GM12878 (cell line): ENCODE measurements around the gene IRS2. TPM values are rescaled to one million over a fixed set of nuclear protein-coding genes. Genes with fewer than 3 reads are reported as not detected.

Experiments
- ATAC-seq: fragments of 200-7000 bp; cut with Tn5 transposase; 3 replicates; pipeline ENCODE4 v1.9.1; 2020; ENCODE audit warnings: mild to moderate bottlenecking, moderate library complexity
- BruUV-seq: library from RNA; stranded (reverse); fragments of 400-500 nt; replicated peaks from 2 replicates; lab custom pipeline; 2021; lab: Mats Ljungman, UMichigan
- CTCF ChIA-PET: fragments of 300-600 bp; sonication (Branson Sonifier 250); formaldehyde crosslinking; extraction: SDS; loops from one replicate; lab custom pipeline; 2021; ENCODE audit warnings: inconsistent platforms; lab: Yijun Ruan, JAX
- POLR2A ChIA-PET: fragments of 350-600 bp; formaldehyde crosslinking; extraction: SDS; loops from one replicate; lab custom pipeline; 2021; ENCODE audit warnings: inconsistent platforms; lab: Charles Lee
- RAD21 ChIA-PET: fragments of 300-600 bp; sonication (Branson Sonifier 250); formaldehyde crosslinking; loops from one replicate; lab custom pipeline; 2023; ENCODE audit warnings: antibody characterized with exemption; ENCODE audit not compliant: unreplicated experiment; lab: Charles Lee
- SMC1A ChIA-PET: fragments of 300-600 bp; sonication (Branson Sonifier 250); formaldehyde crosslinking; loops from one replicate; lab custom pipeline; 2023; ENCODE audit not compliant: unreplicated experiment, uncharacterized antibody; lab: Charles Lee
- DNase-seq: peaks from one replicate; pipeline ENCODE4 v3.0.0-alpha.2; 2011; ENCODE audit warnings: low read depth, low spot score
- FAIRE-seq: peaks from 3 replicates; lab custom pipeline; 2011; peaks lifted over from hg19 to GRCh38; lab: Jason Lieb, UNC
- H2AFZ ChIP-seq: 2 replicates; pipeline ENCODE4 v1.6.0; 2011; ENCODE audit warnings: low read depth, low read length, control low read depth; ENCODE audit not compliant: control insufficient read depth
- H3K27ac ChIP-seq: 2 replicates; pipeline ENCODE4 v1.5.1; 2011; ENCODE audit warnings: control low read depth; ENCODE audit not compliant: control insufficient read depth, insufficient read depth
- H3K27me3 ChIP-seq, 2 experiments: replicated peaks in 1 of 2; 2 replicates each; pipeline versions ENCODE4 v1.6.0 to v1.6.1; 2011; ENCODE audit warnings: low read length in 1 of 2; ENCODE audit not compliant: control insufficient read depth in 2 of 2, insufficient read depth in 2 of 2
- H3K36me3 ChIP-seq, 2 experiments: 2 replicates each; pipeline ENCODE4 v1.5.1; 2011; ENCODE audit warnings: low read length in 1 of 2; ENCODE audit not compliant: control insufficient read depth in 2 of 2, insufficient read depth in 2 of 2
- H3K4me1 ChIP-seq: 2 replicates; pipeline ENCODE4 v1.6.1; 2011; ENCODE audit warnings: mild to moderate bottlenecking, low read length, moderate library complexity, mixed read lengths; ENCODE audit not compliant: control insufficient read depth, insufficient read depth
- H3K4me2 ChIP-seq: 2 replicates; pipeline ENCODE4 v1.6.0; 2011; ENCODE audit warnings: control low read depth; ENCODE audit not compliant: control insufficient read depth, insufficient read depth
- H3K4me3 ChIP-seq: fragments of 200-600 bp; sonication (generic); 2 replicates; pipeline ENCODE4 v1.5.1; 2016
- H3K79me2 ChIP-seq: 2 replicates; pipeline ENCODE4 v1.6.0; 2011; ENCODE audit warnings: low read length; ENCODE audit not compliant: control insufficient read depth, insufficient read depth
- H3K9ac ChIP-seq: 2 replicates; pipeline ENCODE4 v1.8.0; 2011; ENCODE audit warnings: low read length, control low read depth, mixed read lengths; ENCODE audit not compliant: control insufficient read depth, insufficient read depth
- H3K9me3 ChIP-seq: replicated peaks from 3 replicates; pipeline ENCODE4 v1.5.1; 2011; ENCODE audit warnings: mild to moderate bottlenecking, low read length; ENCODE audit not compliant: control insufficient read depth, insufficient read depth
- H4K20me1 ChIP-seq: 2 replicates; pipeline ENCODE4 v1.6.0; 2011; ENCODE audit not compliant: control insufficient read depth, insufficient read depth
- CHD1 ChIP-seq: IDR thresholded peaks from 2 replicates; pipeline ENCODE4 v1.6.1; 2012; ENCODE audit warnings: low read depth, low read length, improper control_type of control experiment
- E2F4 ChIP-seq: IDR thresholded peaks from 2 replicates; pipeline ENCODE4 v1.6.1; 2012; ENCODE audit warnings: low read depth, low read length, improper control_type of control experiment
- KAT2A ChIP-seq: conservative IDR thresholded peaks from 2 replicates; pipeline ENCODE4 v1.6.1; 2011; ENCODE audit warnings: low read depth, low read length; ENCODE audit not compliant: control insufficient read depth
- KDM1A ChIP-seq: fragments of 200-600 bp; sonication (generic); IDR thresholded peaks from 2 replicates; pipeline ENCODE4 v1.6.1; 2016; ENCODE audit warnings: borderline replicate concordance
- MYC ChIP-seq: IDR thresholded peaks from 2 replicates; pipeline ENCODE4 v1.6.1; 2011; ENCODE audit warnings: mild to moderate bottlenecking, low read length, moderate library complexity, inconsistent platforms; ENCODE audit not compliant: insufficient read depth, insufficient replicate concordance, insufficient read length, severe bottlenecking
- NR2C2 ChIP-seq: IDR thresholded peaks from 2 replicates; pipeline ENCODE4 v1.6.1; 2011; ENCODE audit warnings: borderline replicate concordance, low read depth; ENCODE audit not compliant: control insufficient read depth, insufficient read length
- RELA ChIP-seq: fragments of 450-650 bp; IDR thresholded peaks from 2 replicates; pipeline ENCODE4 v1.8.0; 2014; ENCODE audit warnings: borderline replicate concordance; ENCODE audit not compliant: partially characterized antibody
- SUZ12 ChIP-seq: fragments of 200-600 bp; sonication (generic); IDR thresholded peaks from one replicate; pipeline ENCODE4 v1.6.1; 2018; ENCODE audit warnings: antibody characterized with exemption, mild to moderate bottlenecking; ENCODE audit not compliant: unreplicated experiment
- TCF7 ChIP-seq: IDR thresholded peaks from 2 replicates; pipeline ENCODE4 v1.6.1; 2014; ENCODE audit warnings: antibody characterized with exemption, borderline replicate concordance
- WGBS: methylation state at CpG from one replicate; pipeline ENCODE4 v1.1.6; 2016; ENCODE audit warnings: low lambda C conversion rate; ENCODE audit not compliant: insufficient replicate concordance, insufficient coverage; ENCODE audit errors: missing lambda C conversion rate; 5-methylcytosine and 5-hydroxymethylcytosine counted together
- in situ Hi-C: fragments of 300-500 bp; cut with MboI; formaldehyde crosslinking; loops from 9 replicates; pipeline ENCODE4 v1.14.3; 2018; ENCODE audit warnings: mixed read lengths
- intact Hi-C: fragments of 100-400 bp; cut with micrococcal nuclease; formaldehyde crosslinking; loops from one replicate; pipeline ENCODE4 v1.14.2; 2022; ENCODE audit not compliant: unreplicated experiment
- polyA plus RNA-seq, 11 experiments: library from polyadenylated mRNA; depleted of rRNA in 4 of 11; unstranded in 6 of 11; stranded (reverse) in 5 of 11; fragments of >200 nt; fragmentation: Nextera tagmentation in 4 of 11; fragmentation: Illumina TruSeq in 1 of 11; extraction: Ambion mirVana in 4 of 11; extraction: Trizol in 1 of 11; gene quantifications; 1 replicate in 1 of 11; 2 replicates in 10 of 11; pipeline versions ENCODE4 v1.2.1 to v1.2.3, GENCODE V29; 2011 to 2016; ENCODE audit warnings: inconsistent platforms in 2 of 11, missing spikeins in 2 of 11, low read depth in 1 of 11
- total RNA-seq, 4 experiments: library from RNA; depleted of rRNA in 3 of 4; stranded (reverse); fragments of >200 nt in 3 of 4; fragmentation: Illumina TruSeq in 1 of 4; extraction: Trizol in 1 of 4; gene quantifications; 2 replicates each; pipeline versions ENCODE4 v1.2.1 to v1.2.3, GENCODE V29; 2013 to 2021
- TF ChIP-seq, protein P1 (sequence below): IDR thresholded peaks from 2 replicates; pipeline ENCODE4 v1.6.1; 2012; ENCODE audit warnings: low read length, inconsistent platforms
- TF ChIP-seq, protein P2 (sequence below): fragments of 450-650 bp; IDR thresholded peaks from 2 replicates; pipeline ENCODE4 v1.6.1; 2017; ENCODE audit warnings: mild to moderate bottlenecking, low read depth, inconsistent platforms; ENCODE audit not compliant: poor library complexity, severe bottlenecking

Gene IRS2
- total and polyA plus RNA-seq, 10 of the 15 experiments (the other 5 are each of a cell fraction or from before 2014, with no cell fraction given) = 0.01 to 0.31 (median 0.07) TPM; not detected in 6

DNA sequence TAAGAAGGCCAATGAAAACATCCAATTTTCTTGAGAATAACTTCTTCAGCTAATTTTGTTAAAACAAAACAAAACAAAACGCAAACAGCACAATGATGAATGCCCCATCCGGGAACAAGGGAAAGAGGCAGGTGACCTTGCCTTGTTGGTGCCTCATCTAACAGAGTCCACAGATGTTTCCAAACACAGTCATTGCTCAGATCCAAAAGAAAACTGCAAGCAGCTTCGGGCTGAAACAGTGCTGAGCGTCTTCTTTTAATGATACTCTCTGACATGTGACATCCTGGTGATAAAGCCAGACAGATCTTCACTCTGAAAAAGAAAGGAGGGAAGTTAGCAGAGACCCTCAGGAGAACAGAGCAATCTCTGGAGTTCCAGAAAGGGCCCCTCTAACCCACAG is 30.4 kb downstream of the IRS2 start:
- no peak overlapping the region for H3K27ac ChIP-seq
- H2AFZ ChIP-seq = no peak overlapping the region
- in situ Hi-C loops = no loop called here
- H3K36me3 ChIP-seq = no peaks in the 10 kb centered on the region
- 66% methylated on average over 4 of the region's 4 CpGs for WGBS
- TF ChIP-seq RELA (no peak), KDM1A (no peak)
- H3K4me2 ChIP-seq = no peak overlapping the region
- POLR2A ChIA-PET = no interaction called here
- no peaks in the 10 kb centered on the region for H3K9me3 ChIP-seq
- H3K4me3 ChIP-seq = no peak overlapping the region
- DNase-seq (no peak), FAIRE-seq (no peak), ATAC-seq (no peak)
- H3K79me2 ChIP-seq = no peaks in the 10 kb centered on the region
- H3K4me1 ChIP-seq = no peaks in the 10 kb centered on the region
- 0 out of 4 replicates have a peak, but pooled peaks cover 0 to 2% of the 10 kb centered on the region in 2 experiments for H3K27me3 ChIP-seq
- intact Hi-C loops = no loop called here
- H3K9ac ChIP-seq = no peak overlapping the region
- no peaks in the 10 kb centered on the region for H4K20me1 ChIP-seq
- no TSS peak for BruUV-seq
- SMC1A ChIA-PET = no interaction called here
- RAD21 ChIA-PET = no interaction called here
- CTCF ChIA-PET = no interaction called here

DNA sequence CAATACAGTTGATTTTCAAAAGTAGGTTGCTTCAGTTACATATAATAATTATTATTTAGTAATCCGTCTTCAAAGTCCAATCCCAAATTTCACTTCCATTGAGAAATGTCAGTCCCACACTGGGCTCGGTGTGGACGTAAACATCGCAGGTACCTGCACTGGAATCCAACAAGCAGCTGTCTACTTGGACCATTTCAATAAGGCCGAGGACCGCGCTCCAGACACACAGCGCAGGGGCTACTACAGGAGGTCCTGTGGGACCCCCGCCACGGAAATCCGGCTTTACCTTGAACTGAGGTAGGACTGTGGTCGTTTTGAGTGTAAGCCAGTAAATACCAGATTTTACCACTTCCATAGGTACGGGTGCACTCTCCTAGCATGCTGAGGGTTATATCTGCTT is 30.8 kb downstream of the IRS2 start:
- WGBS = 52% methylated on average over 13 of the region's 13 CpGs
- no peaks in the 10 kb centered on the region for H3K9me3 ChIP-seq
- in situ Hi-C loops (no loop called here), intact Hi-C loops (no loop called here)
- H3K4me3 ChIP-seq = no peak overlapping the region
- ChIA-PET CTCF (no interaction called here), POLR2A (no interaction called here), RAD21 (no interaction called here), SMC1A (no interaction called here)
- no peak for ATAC-seq
- no peaks in the 10 kb centered on the region for H3K79me2 ChIP-seq
- H3K27me3 ChIP-seq = 0 out of 4 replicates have a peak, but pooled peaks cover 0 to 2% of the 10 kb centered on the region in 2 experiments
- no TSS peak for BruUV-seq
- H3K4me2 ChIP-seq = no peak overlapping the region
- H3K9ac ChIP-seq = no peak overlapping the region
- H4K20me1 ChIP-seq = no peaks in the 10 kb centered on the region
- H3K36me3 ChIP-seq = no peaks in the 10 kb centered on the region
- DNase-seq = no peak
- H3K4me1 ChIP-seq = no peaks in the 10 kb centered on the region
- FAIRE-seq = no peak
- H2AFZ ChIP-seq = no peak overlapping the region
- H3K27ac ChIP-seq = no peak overlapping the region
- TF ChIP-seq TCF7 = no peak
- TF ChIP-seq CHD1 = no peak
- no peak for TF ChIP-seq RELA
- TF ChIP-seq E2F4 = no peak
- TF ChIP-seq, protein P1, sequence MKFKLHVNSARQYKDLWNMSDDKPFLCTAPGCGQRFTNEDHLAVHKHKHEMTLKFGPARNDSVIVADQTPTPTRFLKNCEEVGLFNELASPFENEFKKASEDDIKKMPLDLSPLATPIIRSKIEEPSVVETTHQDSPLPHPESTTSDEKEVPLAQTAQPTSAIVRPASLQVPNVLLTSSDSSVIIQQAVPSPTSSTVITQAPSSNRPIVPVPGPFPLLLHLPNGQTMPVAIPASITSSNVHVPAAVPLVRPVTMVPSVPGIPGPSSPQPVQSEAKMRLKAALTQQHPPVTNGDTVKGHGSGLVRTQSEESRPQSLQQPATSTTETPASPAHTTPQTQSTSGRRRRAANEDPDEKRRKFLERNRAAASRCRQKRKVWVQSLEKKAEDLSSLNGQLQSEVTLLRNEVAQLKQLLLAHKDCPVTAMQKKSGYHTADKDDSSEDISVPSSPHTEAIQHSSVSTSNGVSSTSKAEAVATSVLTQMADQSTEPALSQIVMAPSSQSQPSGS = no peak
- no peak for TF ChIP-seq NR2C2
- no peak for TF ChIP-seq SUZ12
- TF ChIP-seq, protein P2, sequence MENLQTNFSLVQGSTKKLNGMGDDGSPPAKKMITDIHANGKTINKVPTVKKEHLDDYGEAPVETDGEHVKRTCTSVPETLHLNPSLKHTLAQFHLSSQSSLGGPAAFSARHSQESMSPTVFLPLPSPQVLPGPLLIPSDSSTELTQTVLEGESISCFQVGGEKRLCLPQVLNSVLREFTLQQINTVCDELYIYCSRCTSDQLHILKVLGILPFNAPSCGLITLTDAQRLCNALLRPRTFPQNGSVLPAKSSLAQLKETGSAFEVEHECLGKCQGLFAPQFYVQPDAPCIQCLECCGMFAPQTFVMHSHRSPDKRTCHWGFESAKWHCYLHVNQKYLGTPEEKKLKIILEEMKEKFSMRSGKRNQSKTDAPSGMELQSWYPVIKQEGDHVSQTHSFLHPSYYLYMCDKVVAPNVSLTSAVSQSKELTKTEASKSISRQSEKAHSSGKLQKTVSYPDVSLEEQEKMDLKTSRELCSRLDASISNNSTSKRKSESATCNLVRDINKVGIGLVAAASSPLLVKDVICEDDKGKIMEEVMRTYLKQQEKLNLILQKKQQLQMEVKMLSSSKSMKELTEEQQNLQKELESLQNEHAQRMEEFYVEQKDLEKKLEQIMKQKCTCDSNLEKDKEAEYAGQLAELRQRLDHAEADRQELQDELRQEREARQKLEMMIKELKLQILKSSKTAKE = no peak
- TF ChIP-seq KAT2A = no peak
- TF ChIP-seq MYC = no peak
